Cortex of kidney (tissue), 1 donor: ENCODE measurements around the gene HOXA13.

Experiments used
- DNase-seq: peaks from one replicate; lab custom pipeline; 2025; lab: John Stamatoyannopoulos, UW

Gene HOXA13

GRCh38 chr7:27148031-27148755 is 51.7 kb downstream of the HOXA13 start:
- DNase-seq, result no peak

- no peak for DNase-seq
Measured at GRCh38 chr7:27147199-27148030, 52.5 kb downstream of the HOXA13 start, which contains the start of gene HOXA6. HOXA6 (minus strand) TSS chr7:27147774; CDS start chr7:27147749, 25 bp downstream.

GRCh38 chr7:27146491-27147198 is 53.2 kb downstream of the HOXA13 start:
- no peak for DNase-seq

GRCh38 chr7:27145914-27146412 is 53.9 kb downstream of the HOXA13 start:
- DNase-seq, result no peak

GRCh38 chr7:27145165-27145913 is 54.6 kb downstream of the HOXA13 start:
- no peak for DNase-seq

GRCh38 chr7:27144781-27145164 is 55.1 kb downstream of the HOXA13 start:
- DNase-seq, result no peak
